GM13977 (cell line): Measurements from ENCODE around the gene TP53INP2.

ENCODE experiments used
- DNase-seq: peaks from one replicate; pipeline ENCODE4 v3.0.0; 2012; ENCODE audit warnings: low spot score
- CTCF ChIP-seq: IDR thresholded peaks from 2 replicates; pipeline ENCODE4 v1.5.1; 2012; ENCODE audit warnings: mild to moderate bottlenecking, control low read depth; ENCODE audit not compliant: insufficient read depth; ENCODE audit errors: extremely low read depth, missing control alignments
- in situ Hi-C: fragments of 300-500 bp; cut with MboI; formaldehyde crosslinking; loops from one replicate; pipeline ENCODE4 v1.12.0; 2022; ENCODE audit warnings: low sequenced_read_pairs, low pct_unique_long_range_greater_than_20kb, mixed read lengths, inconsistent platforms; ENCODE audit not compliant: unreplicated experiment

TP53INP2 gene

DNA sequence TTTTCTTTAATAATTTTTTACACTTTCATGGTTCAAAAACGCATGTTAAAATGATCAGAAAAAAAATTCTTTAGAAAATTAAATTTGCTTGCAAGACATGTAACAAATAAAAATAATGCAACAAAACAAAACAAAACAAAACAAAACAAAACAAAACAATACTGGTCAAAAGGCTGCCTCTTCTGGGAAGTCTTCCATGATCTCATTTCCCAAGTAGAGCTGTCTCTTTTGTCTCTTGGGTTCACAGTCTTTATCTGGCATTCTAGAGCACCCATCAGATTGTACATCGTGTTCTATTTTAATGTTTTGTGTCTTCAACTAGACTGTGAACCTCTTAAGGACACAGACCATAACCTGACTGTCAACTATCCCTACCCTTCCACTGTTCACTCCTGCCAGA is 25.3 kb downstream of the TP53INP2 start:
- DNase-seq = no peak
- in situ Hi-C loops = no loop called here
- no peak for TF ChIP-seq CTCF

DNA sequence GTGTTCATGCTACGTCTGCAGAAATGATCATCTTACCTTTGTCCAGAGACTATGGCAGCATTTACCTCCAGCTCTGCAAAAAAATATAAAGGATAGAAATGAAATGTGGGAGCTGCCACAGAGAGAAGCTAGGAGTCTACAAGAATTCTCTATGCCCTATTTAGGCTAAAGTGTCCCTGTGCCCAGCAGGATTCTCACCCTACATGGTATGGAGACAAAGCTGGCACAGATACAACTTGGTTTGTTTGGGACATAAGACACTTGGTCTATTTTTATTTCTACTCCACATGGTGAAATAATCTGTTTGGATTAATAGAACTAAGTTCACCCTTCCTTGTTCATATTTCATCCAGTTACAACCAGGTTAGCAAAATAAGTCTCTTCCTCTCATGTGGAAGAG is 28.4 kb downstream of the TP53INP2 start:
- no peak for TF ChIP-seq CTCF
- no peak for DNase-seq
- in situ Hi-C loops = no loop called here

- in situ Hi-C loops = no loop called here
These were observed 32.1 kb downstream of the TP53INP2 start for GRCh38 chr20:34736106-34736735.

GRCh38 chr20:34743039-34743438 is 38.9 kb downstream of the TP53INP2 start:
- no peak for DNase-seq
- TF ChIP-seq CTCF = no peak
- in situ Hi-C loops = no loop called here

More at GRCh38 chr20:34736106-34736735, 32.1 kb downstream of the TP53INP2 start:
- no peak for TF ChIP-seq CTCF
- no peak for DNase-seq

GRCh38 chr20:34744340-34744739 is 40.2 kb downstream of the TP53INP2 start:
- in situ Hi-C loops = no loop called here
- no peak for DNase-seq
- no peak for TF ChIP-seq CTCF

- in situ Hi-C loops = no loop called here
- TF ChIP-seq CTCF = no peak
- no peak for DNase-seq
These were observed 40.7 kb downstream of the TP53INP2 start for GRCh38 chr20:34744847-34745246.
